Measurements from ENCODE around the gene ZG16B. TPM values are rescaled to one million over a fixed set of nuclear protein-coding genes. Genes with fewer than 3 reads are reported as not detected.
A peak's percentile ranks its signal among the peaks of the same experiment; 100 is the strongest.

Gene ZG16B
- polyA plus RNA-seq, 1 donor, result 0.48 TPM

DNA sequence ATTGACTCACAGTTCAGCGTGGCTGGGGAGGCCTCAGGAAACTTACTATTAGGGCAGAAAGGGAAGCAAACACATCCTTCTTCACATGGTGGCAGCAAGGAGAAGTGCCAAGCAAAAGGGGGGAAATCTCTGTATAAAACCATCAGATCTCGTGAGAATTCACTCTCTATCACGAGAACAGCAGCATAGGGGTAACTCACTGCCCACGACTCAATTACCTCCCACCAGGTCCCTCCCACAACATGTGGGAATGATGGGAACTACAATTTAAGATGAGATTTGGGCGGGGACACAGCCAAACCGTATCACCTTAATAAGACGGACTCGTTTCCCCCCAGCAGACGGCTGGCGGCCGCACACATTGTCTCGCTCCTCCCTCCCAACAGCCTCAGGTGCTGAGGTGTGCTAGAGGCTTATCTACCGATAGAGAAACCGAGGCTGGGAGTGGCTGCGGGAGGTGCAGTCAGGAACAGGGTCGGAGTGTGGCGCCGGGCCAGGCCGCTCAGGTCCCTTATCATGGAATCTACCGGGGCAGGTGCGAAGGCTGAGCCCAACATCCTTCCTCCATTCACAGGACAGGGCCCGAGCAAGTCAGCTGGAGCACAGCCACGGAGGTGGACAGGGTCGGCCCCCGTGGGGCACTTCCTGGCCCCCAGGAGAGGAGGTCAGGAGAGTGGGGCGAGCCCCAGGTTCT lies 4.9 kb upstream of the ZG16B start:
- no peak for DNase-seq

- DNase-seq, result no peak
Measured at GRCh38 chr16:2825906-2826305, 4.2 kb upstream of the ZG16B start.

GRCh38 chr16:2826591-2827373 lies 3.3 kb upstream of the ZG16B start:
- no peak for DNase-seq

- DNase-seq, result no peak
Measured at GRCh38 chr16:2827374-2827791, 2.7 kb upstream of the ZG16B start.

DNA sequence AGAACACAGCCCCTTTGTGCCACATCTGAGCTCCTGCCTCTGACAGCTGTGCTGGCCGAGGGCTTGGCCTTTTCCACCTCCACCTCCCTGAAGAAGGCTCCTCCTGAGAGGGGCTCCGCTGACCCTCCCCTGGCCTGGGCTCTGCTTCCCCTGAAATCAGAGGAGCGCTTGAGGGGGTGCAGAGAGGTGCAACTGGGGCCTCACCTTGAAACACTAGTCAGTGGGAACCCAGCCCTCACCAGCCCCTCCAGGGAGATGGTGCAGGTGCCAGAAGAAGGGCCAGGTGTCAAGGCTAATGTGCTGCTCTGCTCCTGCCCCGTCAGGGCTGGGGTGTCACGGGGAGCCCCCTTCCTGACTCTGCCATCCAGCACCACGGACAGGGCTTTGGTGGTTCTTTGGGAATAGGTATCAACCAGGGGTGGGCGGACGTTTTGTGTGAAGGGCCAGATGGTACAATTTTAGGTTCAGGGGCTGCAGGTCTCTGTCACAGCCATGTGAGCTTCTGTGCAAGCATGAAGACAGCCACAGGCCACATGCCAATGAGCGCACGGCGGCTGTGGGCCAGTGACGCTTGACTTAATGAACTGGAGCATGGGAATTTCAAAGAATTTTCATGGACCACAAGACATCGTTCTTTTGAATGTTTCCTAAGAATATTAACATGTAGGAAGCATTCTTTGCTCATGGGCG lies 2.1 kb upstream of the ZG16B start:
- DNase-seq, result no peak

DNA sequence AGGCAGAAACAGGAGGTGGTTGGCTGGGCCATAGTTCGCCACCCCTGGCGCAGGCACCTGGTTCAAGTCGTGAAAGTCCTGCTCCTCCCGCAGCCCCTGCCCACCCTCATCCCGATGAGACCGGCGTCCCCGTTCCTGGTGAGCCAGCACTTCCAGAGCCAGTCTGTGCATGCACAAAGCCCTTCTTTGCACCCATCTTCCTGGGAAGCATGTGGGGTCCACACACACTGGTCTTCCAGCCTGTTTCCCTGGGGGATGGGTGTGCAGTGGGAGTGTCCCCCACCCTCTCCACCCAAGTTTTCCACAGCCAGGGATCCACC lies 1.6 kb upstream of the ZG16B start:
- DNase-seq, result no peak

- DNase-seq, result no peak
Measured at GRCh38 chr16:2828876-2829430, 1.1 kb upstream of the ZG16B start.

GRCh38 chr16:2830355-2830695 lies 222 bp downstream of the ZG16B start:
- DNase-seq, result no peak

DNA sequence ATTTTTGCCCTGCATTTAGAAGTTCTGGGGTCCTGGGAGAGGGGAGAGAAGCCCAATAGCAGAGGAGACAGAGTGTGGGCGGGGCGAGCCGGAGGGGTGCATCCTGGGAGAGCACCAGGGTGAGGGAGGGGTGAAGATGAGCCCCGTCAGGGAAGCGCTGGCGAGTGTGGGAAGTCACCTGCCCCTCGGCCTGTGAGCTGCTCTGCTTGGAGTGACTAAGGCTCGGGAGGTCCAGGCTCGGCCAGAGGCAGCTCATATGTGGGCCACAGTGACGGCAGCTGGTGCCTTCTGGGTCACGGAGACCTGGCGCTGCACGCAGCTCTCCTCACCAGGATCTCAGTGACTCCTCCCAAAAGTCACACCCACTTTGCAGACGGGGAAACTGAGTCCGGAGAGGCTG lies 1.1 kb downstream of the ZG16B start:
- DNase-seq, result no peak

DNA sequence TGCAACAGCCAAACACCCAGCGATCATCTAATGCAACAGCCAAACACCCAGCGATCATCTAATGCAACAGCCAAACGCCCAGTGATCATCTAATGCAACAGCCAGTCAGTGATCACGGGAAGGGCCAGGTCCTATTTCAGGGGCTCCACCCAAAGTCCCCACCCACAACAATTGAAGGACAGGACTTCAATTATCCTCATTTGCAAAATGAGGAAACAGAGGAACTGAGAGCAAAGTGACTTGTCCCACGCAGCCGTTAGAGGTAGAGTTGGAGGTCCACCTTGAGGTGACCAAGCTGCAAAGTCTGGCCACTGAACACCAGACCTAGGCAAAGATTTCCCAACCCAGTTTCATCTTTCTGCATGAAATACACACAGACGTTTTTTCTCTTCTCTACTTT lies 3.7 kb downstream of the ZG16B start:
- no peak for DNase-seq

DNA sequence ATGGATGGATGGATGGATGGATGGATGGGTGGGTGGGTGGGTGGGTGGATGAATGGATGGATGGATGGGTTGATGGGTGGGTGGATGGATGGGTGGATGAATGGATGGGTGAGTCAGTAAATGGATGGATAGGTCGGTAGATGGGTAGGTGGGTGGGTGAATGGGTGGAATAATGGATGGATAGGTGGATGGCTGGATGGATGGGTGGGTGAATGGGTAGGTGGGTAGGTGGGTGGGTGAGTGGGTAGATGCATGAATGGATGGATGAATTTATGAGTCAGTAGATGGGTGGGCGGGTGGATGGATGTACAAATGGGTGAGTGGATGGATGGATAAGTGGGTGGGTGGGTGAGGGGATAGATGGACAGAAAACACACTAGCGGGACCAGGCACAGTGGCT lies 4.9 kb downstream of the ZG16B start:
- DNase-seq, result no peak

GRCh38 chr16:2835638-2836493 lies 5.8 kb downstream of the ZG16B start:
- DNase-seq, result no peak

DNA sequence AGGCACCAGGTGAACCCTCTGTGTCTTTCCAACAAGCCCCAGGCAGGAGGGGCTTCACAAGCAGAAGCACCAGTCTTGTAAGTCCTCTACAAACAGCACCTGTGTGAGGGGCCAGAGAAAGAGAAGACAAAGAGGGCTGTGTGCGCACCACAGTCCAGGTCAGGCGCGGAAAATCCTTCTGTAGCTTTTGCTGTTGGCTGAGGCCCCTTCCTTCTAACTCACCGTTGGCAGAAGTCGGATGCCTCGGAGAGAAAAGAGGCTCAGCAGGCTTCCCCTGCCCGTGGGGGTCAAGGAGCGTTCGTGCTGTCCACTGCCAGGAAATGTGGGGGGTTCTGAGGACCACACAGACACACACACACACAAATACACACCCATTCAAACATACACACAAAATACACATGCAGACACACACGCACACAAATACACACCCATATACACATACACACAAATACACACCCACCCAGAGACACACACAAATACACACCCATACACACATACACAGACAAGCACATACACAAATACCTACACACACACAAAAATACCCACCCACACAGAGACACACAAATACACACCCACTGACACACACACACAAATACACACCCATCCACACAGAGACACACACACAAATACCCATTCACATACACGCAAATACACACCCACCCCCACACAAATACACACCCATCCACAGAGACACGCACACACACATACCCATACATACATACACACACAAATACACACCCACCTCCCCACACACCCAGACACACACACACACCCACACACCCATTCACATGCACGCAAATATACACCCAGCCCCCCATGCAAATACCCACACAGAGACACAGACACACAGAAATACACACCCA lies 6.8 kb downstream of the ZG16B start:
- DNase-seq, result no peak

GRCh38 chr16:2838928-2839327 lies 8.8 kb downstream of the ZG16B start:
- peak; percentile 67 for DNase-seq

GRCh38 chr16:2839650-2840450 lies 9.7 kb downstream of the ZG16B start:
- DNase-seq, result no peak

DNA sequence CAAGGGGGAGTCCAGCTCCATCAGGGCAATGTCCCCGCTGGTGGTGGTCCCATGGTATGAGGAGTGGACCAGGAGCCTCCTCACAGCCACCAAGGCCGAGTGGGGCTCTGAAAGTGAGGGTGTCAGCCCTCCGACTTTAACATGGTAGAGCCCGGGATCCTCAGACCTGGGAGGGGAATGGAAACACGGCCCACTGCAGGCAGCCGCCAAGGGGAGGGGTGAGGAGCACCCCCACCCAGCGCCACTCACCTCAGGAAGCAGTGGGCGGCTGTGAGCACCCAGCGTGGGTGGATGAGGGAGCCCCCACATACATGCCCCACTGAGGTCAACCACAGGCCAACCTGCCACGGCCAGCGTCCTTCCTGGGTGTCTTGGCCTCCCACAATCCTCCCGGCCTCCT lies 10.8 kb downstream of the ZG16B start:
- DNase-seq, result no peak

- DNase-seq, result no peak
Measured at GRCh38 chr16:2841606-2842339, 11.7 kb downstream of the ZG16B start.

DNA sequence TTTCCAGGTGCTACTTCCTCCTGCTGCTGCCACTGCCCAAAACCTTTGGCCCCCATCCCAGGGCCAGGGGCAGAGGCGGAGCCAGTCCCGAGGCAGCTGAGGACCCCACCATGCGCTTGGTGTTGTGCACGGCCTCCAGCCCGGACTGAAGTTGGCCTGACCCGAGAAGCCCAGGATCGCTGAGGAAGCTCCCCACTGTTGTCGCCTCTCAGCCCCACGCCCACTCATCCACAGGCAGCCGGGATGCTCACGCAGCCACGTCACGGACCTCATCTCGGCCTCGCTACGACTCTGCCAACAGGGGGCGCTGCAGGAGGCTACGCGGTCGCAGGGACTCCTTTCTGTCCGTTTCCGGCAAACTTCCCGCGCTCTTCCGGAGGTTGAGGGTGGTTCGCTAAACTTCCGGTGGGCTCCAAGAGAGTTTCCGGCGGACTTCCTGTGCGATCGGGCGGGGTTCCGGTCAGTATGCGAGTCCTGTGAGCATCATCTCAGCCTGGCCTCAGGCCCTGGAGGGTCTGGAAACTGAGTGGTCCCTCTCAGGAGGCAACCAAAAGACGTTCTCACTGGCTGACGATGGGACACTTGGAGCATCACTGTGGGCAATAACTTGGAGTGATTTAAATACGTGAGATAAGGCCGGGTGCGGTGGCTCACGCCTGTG lies 12.4 kb downstream of the ZG16B start:
- peak; percentile 44 for DNase-seq

DNA sequence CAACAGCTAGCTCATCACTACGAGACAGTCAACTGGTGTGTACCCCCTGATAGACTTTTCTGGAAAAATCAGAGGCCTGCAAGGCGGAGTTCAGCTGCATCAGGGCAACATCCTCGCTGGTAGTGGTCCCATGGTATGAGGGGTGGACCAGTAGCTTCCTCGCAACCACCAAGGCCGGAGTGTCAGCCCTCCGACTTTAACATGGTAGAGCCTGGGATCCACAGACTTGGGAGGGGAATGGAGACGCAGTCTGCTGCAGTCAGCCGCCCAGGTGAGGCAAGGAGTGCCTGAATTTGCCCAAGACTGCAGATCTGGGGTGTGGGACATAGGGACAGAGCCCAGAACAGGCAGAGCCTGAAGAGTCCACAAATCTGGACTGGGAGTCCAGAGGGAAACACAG lies 13.4 kb downstream of the ZG16B start:
- no peak for DNase-seq

Measured in left kidney (tissue), 2 donors.